Keratinocyte (primary cell): ENCODE data around the gene SPATA32. TPM values are rescaled to one million over a fixed set of nuclear protein-coding genes. Genes with fewer than 3 reads are reported as not detected.
A peak's percentile ranks its signal among the peaks of the same experiment; 100 is the strongest.

Experiments used
- DNase-seq: peaks from one replicate; pipeline ENCODE4 v3.0.0-alpha.2; 2011; ENCODE audit warnings: low read depth, missing footprints, low spot score
- FAIRE-seq: peaks from 2 replicates; lab custom pipeline; 2011; peaks lifted over from hg19 to GRCh38; lab: Jason Lieb, UNC
- H2AFZ ChIP-seq: 2 replicates; pipeline ENCODE4 v1.6.0; 2012; ENCODE audit warnings: low read length, control low read depth, inconsistent platforms; ENCODE audit not compliant: control insufficient read depth
- H3K27ac ChIP-seq: 2 replicates; pipeline ENCODE4 v1.5.1; 2011; ENCODE audit warnings: low read length; ENCODE audit not compliant: control insufficient read depth, insufficient read depth
- H3K27me3 ChIP-seq: 3 replicates; pipeline ENCODE4 v1.6.0; 2011; ENCODE audit warnings: low read length; ENCODE audit not compliant: control insufficient read depth, insufficient read depth; ENCODE audit errors: extremely low read depth
- H3K36me3 ChIP-seq, 2 experiments: 2 replicates in 1 of 2; 3 replicates in 1 of 2; pipeline ENCODE4 v1.5.1; 2011; ENCODE audit warnings: low read length in 2 of 2, mild to moderate bottlenecking in 1 of 2; ENCODE audit not compliant: control insufficient read depth in 2 of 2, insufficient read depth in 2 of 2; ENCODE audit errors: extremely low read depth in 1 of 2
- H3K4me1 ChIP-seq: 3 replicates; pipeline ENCODE4 v1.5.1; 2011; ENCODE audit warnings: low read length; ENCODE audit not compliant: control insufficient read depth, insufficient read depth; ENCODE audit errors: extremely low read depth
- H3K4me2 ChIP-seq: 3 replicates; pipeline ENCODE4 v1.6.0; 2011; ENCODE audit warnings: low read depth, low read length; ENCODE audit not compliant: control insufficient read depth, insufficient read depth; ENCODE audit errors: extremely low read depth
- H3K4me3 ChIP-seq, 3 experiments: fragments of 200-600 bp in 1 of 3; sonication (generic) in 1 of 3; 2 replicates in 2 of 3; 3 replicates in 1 of 3; pipeline ENCODE4 v1.5.1; 2011 to 2016; ENCODE audit warnings: low read length in 3 of 3, mild to moderate bottlenecking in 3 of 3, control low read depth in 2 of 3, inconsistent platforms in 1 of 3, low read depth in 1 of 3, mixed read lengths in 1 of 3, mixed run types in 1 of 3, moderate library complexity in 1 of 3; ENCODE audit not compliant: control insufficient read depth in 2 of 3, insufficient read depth in 2 of 3; ENCODE audit errors: extremely low read depth in 1 of 3
- H3K79me2 ChIP-seq: 2 replicates; pipeline ENCODE4 v1.6.0; 2012; ENCODE audit warnings: low read length; ENCODE audit not compliant: control insufficient read depth, insufficient read depth
- H3K9ac ChIP-seq: 3 replicates; pipeline ENCODE4 v1.6.0; 2011; ENCODE audit warnings: low read length; ENCODE audit not compliant: control insufficient read depth, insufficient read depth; ENCODE audit errors: extremely low read depth
- H3K9me1 ChIP-seq: 3 replicates; pipeline ENCODE4 v1.6.0; 2011; ENCODE audit warnings: low read length; ENCODE audit not compliant: control insufficient read depth, insufficient read depth; ENCODE audit errors: extremely low read depth
- H3K9me3 ChIP-seq: 2 replicates; pipeline ENCODE4 v1.5.1; 2012; ENCODE audit warnings: low read depth, low read length; ENCODE audit not compliant: control insufficient read depth
- H4K20me1 ChIP-seq: 3 replicates; pipeline ENCODE4 v1.6.0; 2011; ENCODE audit warnings: low read length; ENCODE audit not compliant: control insufficient read depth, insufficient read depth; ENCODE audit errors: extremely low read depth
- CTCF ChIP-seq, 3 experiments: IDR thresholded peaks in 1 of 3; conservative IDR thresholded peaks in 1 of 3; optimal IDR thresholded peaks in 1 of 3; 2 replicates in 2 of 3; 3 replicates in 1 of 3; pipeline versions ENCODE3 to v1.5.1; 2011; ENCODE audit warnings: low read length in 3 of 3, mild to moderate bottlenecking in 3 of 3, moderate library complexity in 2 of 3, control low read depth in 1 of 3, inconsistent platforms in 1 of 3; ENCODE audit not compliant: insufficient read depth in 2 of 3; ENCODE audit errors: extremely low read depth in 1 of 3
- EZH2 ChIP-seq: IDR thresholded peaks from one replicate; pipeline ENCODE4 v1.6.1; 2012; ENCODE audit warnings: inconsistent platforms, mild to moderate bottlenecking, low read length, moderate library complexity
- dilution Hi-C: fragments of 300-500 bp; cut with MboI; formaldehyde crosslinking; loops from one replicate; pipeline ENCODE4 v1.7.0; 2020; ENCODE audit warnings: low sequenced_read_pairs; ENCODE audit not compliant: extremely low pct_ligation_motif_present
- polyA plus RNA-seq, 5 experiments: library from polyadenylated mRNA; depleted of rRNA in 3 of 5; stranded (reverse) in 3 of 5; stranded (forward) in 1 of 5; unstranded in 1 of 5; fragments of >200 nt; gene quantifications; 1 replicate in 1 of 5; 2 replicates in 3 of 5; 3 replicates in 1 of 5; pipeline versions ENCODE4 v1.2.1 to v1.2.3, GENCODE V29; 2011 to 2012; ENCODE audit warnings: missing spikeins in 2 of 5, low read depth in 1 of 5, low replicate concordance in 1 of 5

Gene SPATA32
- polyA plus RNA-seq, 1 donor (not counting 4 experiments of a cell fraction or from before 2014, with no cell fraction given): not detected

DNA sequence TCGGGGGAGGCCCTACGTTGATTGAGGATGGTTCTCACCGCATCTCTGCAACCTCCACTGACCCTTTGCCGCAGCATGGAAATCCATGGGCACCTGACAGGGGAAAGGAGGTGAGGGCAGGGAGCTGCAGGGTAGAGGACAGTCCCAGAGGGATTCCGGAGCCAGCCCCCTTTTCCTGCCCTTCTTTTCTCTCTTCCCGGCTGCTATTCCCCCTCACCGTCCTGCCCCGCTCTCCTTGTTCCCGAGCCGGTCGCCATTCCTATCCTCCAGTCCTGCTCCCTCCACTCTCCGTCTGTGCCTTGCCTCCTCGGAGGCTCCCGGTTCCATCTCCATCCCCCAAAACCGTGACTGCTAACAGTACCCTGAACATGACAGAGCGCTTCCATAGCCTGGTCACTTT, 4.8 kb downstream of the SPATA32 start:
- TF ChIP-seq EZH2 (no peak), CTCF (optimal IDR thresholded peaks at IDR 0.05 in 1 of 3, IDR thresholded peaks at IDR 0.05 in 1 of 3, conservative IDR thresholded peaks at IDR 0.05 in 1 of 3; ENCODE audit: extremely low read depth in 1 of 3, insufficient read depth in 2 of 3, low read length in 3 of 3) (no peak)
- H3K27me3 ChIP-seq: no peaks in the 10 kb centered on the region
- no peak overlapping the region for H2AFZ ChIP-seq
- H3K9ac ChIP-seq: no peak overlapping the region
- H3K4me3 ChIP-seq: no peak overlapping the region
- FAIRE-seq (no peak), DNase-seq (no peak)
- H3K9me3 ChIP-seq: no peaks in the 10 kb centered on the region
- dilution Hi-C loops: no loop called here
- no peaks in the 10 kb centered on the region for H3K79me2 ChIP-seq
- no peaks in the 10 kb centered on the region for H4K20me1 ChIP-seq
- H3K4me2 ChIP-seq: no peak overlapping the region
- H3K9me1 ChIP-seq: no peaks in the 10 kb centered on the region
- peaks cover 0 to under 1% of the 10 kb centered on the region in 2 experiments for H3K36me3 ChIP-seq
- H3K4me1 ChIP-seq: peaks cover 5% of the 10 kb centered on the region
- H3K27ac ChIP-seq: no peak overlapping the region

DNA sequence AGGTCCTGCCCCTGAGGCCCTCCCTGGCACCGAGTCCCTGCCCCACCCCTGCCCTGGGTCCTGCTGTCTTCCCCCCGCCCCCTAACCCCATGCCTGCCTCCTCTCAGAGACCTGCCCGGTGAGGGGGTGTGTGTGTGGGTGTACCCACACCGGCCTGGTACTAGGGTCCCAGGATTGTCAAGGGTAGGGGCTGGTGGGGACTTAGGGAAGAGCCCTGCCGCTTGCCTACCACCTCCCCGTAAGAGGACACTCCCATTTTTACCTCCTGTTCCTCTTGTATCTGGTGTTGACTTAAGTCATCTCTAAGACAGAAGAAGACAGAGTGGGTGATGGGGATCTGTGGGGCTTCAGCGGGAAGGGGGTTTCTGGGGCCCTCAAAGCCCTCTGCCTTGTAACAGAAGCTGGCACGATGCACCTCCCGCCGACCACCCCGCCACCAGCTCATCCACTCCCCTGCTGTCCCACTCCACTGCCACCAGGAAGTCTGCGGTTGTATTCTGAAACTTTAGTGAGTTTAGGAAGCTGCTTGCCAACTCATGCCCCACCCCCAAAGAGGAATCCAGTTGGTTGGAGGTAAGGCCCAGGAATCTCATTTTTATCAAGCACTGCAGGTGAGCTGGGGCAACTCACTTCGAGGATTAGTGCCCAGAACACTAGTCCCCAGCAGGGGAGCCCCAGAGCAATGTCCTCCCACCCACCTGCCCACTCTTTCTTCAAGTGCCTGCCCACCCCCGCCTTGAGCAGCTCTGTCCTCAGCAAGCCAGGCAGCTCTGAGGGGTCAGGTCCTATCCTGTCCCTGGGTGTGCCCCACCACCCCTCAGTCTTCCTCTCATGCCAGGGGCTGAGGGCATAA, 5.6 kb downstream of the SPATA32 start:
- Histone ChIP-seq H3K4me1 (peaks cover 5% of the 10 kb centered on the region), H3K9ac (no peak overlapping the region), H4K20me1 (no peaks in the 10 kb centered on the region), H3K27me3 (no peaks in the 10 kb centered on the region), H3K79me2 (no peaks in the 10 kb centered on the region), H3K4me2 (no peak overlapping the region), H3K27ac (no peak overlapping the region), H3K4me3 (no peak overlapping the region), H3K36me3 (no peaks in the 10 kb centered on the region), H2AFZ (no peak overlapping the region), H3K9me3 (no peaks in the 10 kb centered on the region), H3K9me1 (no peaks in the 10 kb centered on the region)
- no peak for DNase-seq
- dilution Hi-C loops: no loop called here
- no peak for TF ChIP-seq EZH2
- TF ChIP-seq CTCF (optimal IDR thresholded peaks at IDR 0.05 in 1 of 3, IDR thresholded peaks at IDR 0.05 in 1 of 3, conservative IDR thresholded peaks at IDR 0.05 in 1 of 3; ENCODE audit: extremely low read depth in 1 of 3, insufficient read depth in 2 of 3, low read length in 3 of 3): peak in 1 of 3 experiments; percentile 28
- peak; percentile 73 for FAIRE-seq
